ENCODE data around the gene SLC28A3. TPM values are rescaled to one million over a fixed set of nuclear protein-coding genes. Genes with fewer than 3 reads are reported as not detected.

SLC28A3 gene
- total RNA-seq, 1 experiment from 2014 or later = not detected

- TF ChIP-seq CREM (CRISPR knock-in tag; IDR thresholded peaks at IDR 0.05) (no peak), CTCF (IDR thresholded peaks at IDR 0.05) (no peak), EMX1 (CRISPR knock-in tag; IDR thresholded peaks at IDR 0.05) (no peak)
Observed at GRCh38 chr9:84283946-84284345, 56.6 kb downstream of the SLC28A3 start (continued).

GRCh38 chr9:84278130-84278529 is 62.4 kb downstream of the SLC28A3 start:
- peaks cover 36% of the 10 kb centered on the region for H3K27me3 Mint-ChIP-seq (ENCODE audit: low read depth)
- H3K4me3 Mint-ChIP-seq = no peak overlapping the region
- ChIA-PET CTCF (no interaction called here), POLR2A (no interaction called here)
- ATAC-seq (no peak), DNase-seq (ENCODE audit: low spot score) (no peak)
- no peak overlapping the region for H3K27ac Mint-ChIP-seq
- H3K9me3 Mint-ChIP-seq = no peaks in the 10 kb centered on the region
- TF ChIP-seq RORB (CRISPR knock-in tag; IDR thresholded peaks at IDR 0.05) = no peak
- no peak for TF ChIP-seq FOXP4 (CRISPR knock-in tag; IDR thresholded peaks at IDR 0.05)
- no peak for TF ChIP-seq GABPB1 (CRISPR knock-in tag; IDR thresholded peaks at IDR 0.05)
- no peak for TF ChIP-seq NFATC4 (CRISPR knock-in tag; IDR thresholded peaks at IDR 0.05)
- no peak for TF ChIP-seq TP53 (CRISPR knock-in tag; IDR thresholded peaks at IDR 0.05)
- no peak for TF ChIP-seq ZNF317 (CRISPR knock-in tag; IDR thresholded peaks at IDR 0.05; ENCODE audit: borderline replicate concordance, low read depth)
- TF ChIP-seq PREB (CRISPR knock-in tag; IDR thresholded peaks at IDR 0.05; ENCODE audit: borderline replicate concordance) = no peak
- TF ChIP-seq ESRRA (CRISPR knock-in tag; IDR thresholded peaks at IDR 0.05; ENCODE audit: borderline replicate concordance) = no peak
- no peak for TF ChIP-seq USF2 (CRISPR knock-in tag; IDR thresholded peaks at IDR 0.05)
- no peak for TF ChIP-seq USF1 (CRISPR knock-in tag; IDR thresholded peaks at IDR 0.05)
- TF ChIP-seq ZNF121 (CRISPR knock-in tag; IDR thresholded peaks at IDR 0.05) = no peak
- no peak for TF ChIP-seq MLX (CRISPR knock-in tag; IDR thresholded peaks at IDR 0.05)
- no peak for TF ChIP-seq TCF7 (CRISPR knock-in tag; IDR thresholded peaks at IDR 0.05; ENCODE audit: low read depth)
- no peak for TF ChIP-seq MYBL2 (CRISPR knock-in tag; IDR thresholded peaks at IDR 0.05)
- TF ChIP-seq HMGXB4 (CRISPR knock-in tag; IDR thresholded peaks at IDR 0.05) = no peak
- no peak for TF ChIP-seq ZNF396 (CRISPR knock-in tag; IDR thresholded peaks at IDR 0.05; ENCODE audit: borderline replicate concordance)
- H3K4me1 Mint-ChIP-seq = peaks cover 9% of the 10 kb centered on the region
- no peaks in the 10 kb centered on the region for H3K36me3 Mint-ChIP-seq

All from WTC11 (cell line).